HG03025 (cell line): ENCODE results near the gene RGS11.
"Not testable (repeated sequence)": the region's sequence is repeated elsewhere in the genome, so short reads cannot be mapped to it uniquely, and the experiment has no call there.

ENCODE experiments used
- ATAC-seq: cut with Tn5 transposase; IDR thresholded peaks from one replicate; pipeline ENCODE4 v1.9.1; 2021; ENCODE audit warnings: mild to moderate bottlenecking, moderate library complexity; ENCODE audit not compliant: unreplicated experiment, low FRiP score

The RGS11 gene

GRCh38 chr16:281660-282255 is 6.0 kb upstream of the RGS11 start:
- ATAC-seq, result no peak

GRCh38 chr16:280991-281659 is 5.4 kb upstream of the RGS11 start:
- ATAC-seq, result no peak

GRCh38 chr16:280552-280951 is 4.8 kb upstream of the RGS11 start, which contains the start of gene ARHGDIG:
ARHGDIG (plus strand) TSS chr16:280591; CDS start chr16:280681, 90 bp downstream.
- ATAC-seq, result no peak

GRCh38 chr16:280005-280460 is 4.3 kb upstream of the RGS11 start:
- ATAC-seq, result no peak

GRCh38 chr16:279531-279930 is 3.8 kb upstream of the RGS11 start:
- ATAC-seq, result no peak

GRCh38 chr16:278863-279366 is 3.2 kb upstream of the RGS11 start:
- no peak for ATAC-seq

- ATAC-seq, result no peak
These were observed 808 bp upstream of the RGS11 start for GRCh38 chr16:276426-277077.

GRCh38 chr16:275041-275641 is 603 bp downstream of the RGS11 start:
- no peak for ATAC-seq

GRCh38 chr16:273547-274421 is 2.0 kb downstream of the RGS11 start:
- ATAC-seq, result no peak

- ATAC-seq, result no peak
These were observed 2.9 kb downstream of the RGS11 start for GRCh38 chr16:272633-273546.

GRCh38 chr16:270381-271255 is 5.1 kb downstream of the RGS11 start:
- ATAC-seq, result no peak

- ATAC-seq, result no peak
These were observed 6.5 kb downstream of the RGS11 start for GRCh38 chr16:269061-269796.

GRCh38 chr16:268141-269053 is 7.3 kb downstream of the RGS11 start:
- ATAC-seq, result no peak

GRCh38 chr16:267562-267961 is 8.2 kb downstream of the RGS11 start:
- not testable (repeated sequence) for ATAC-seq

GRCh38 chr16:266258-267164 is 9.2 kb downstream of the RGS11 start:
- ATAC-seq, result no peak
